H9 (cell line): Measurements from ENCODE around the gene ARHGAP35. TPM values are rescaled to one million over a fixed set of nuclear protein-coding genes. Genes with fewer than 3 reads are reported as not detected.

Experiments used
- DNase-seq: peaks from one replicate; pipeline ENCODE4 v3.0.0-alpha.2; 2017
- H2AFZ ChIP-seq: one replicate; pipeline ENCODE4 v1.6.1; 2013; ENCODE audit warnings: mild to moderate bottlenecking, low read length, control low read depth, moderate library complexity
- H2AK5ac ChIP-seq: 2 replicates; pipeline ENCODE4 v1.6.1; 2013; ENCODE audit warnings: low read length, control low read depth, mixed read lengths; ENCODE audit not compliant: insufficient read length
- H2BK120ac ChIP-seq: one replicate; pipeline ENCODE4 v1.6.1; 2013; ENCODE audit warnings: low read depth, mild to moderate bottlenecking, low read length, control low read depth, inconsistent platforms; ENCODE audit not compliant: poor library complexity, severe bottlenecking
- H2BK12ac ChIP-seq: 2 replicates; pipeline ENCODE4 v1.6.1; 2013; ENCODE audit warnings: low read length, control low read depth, mixed read lengths, low read depth; ENCODE audit not compliant: insufficient read length
- H2BK15ac ChIP-seq: 2 replicates; pipeline ENCODE4 v1.6.1; 2013; ENCODE audit warnings: low read depth, low read length, control low read depth
- H2BK20ac ChIP-seq: one replicate; pipeline ENCODE4 v1.6.1; 2013; ENCODE audit warnings: low read depth, mild to moderate bottlenecking, low read length, control low read depth, inconsistent platforms; ENCODE audit not compliant: poor library complexity, severe bottlenecking
- H2BK5ac ChIP-seq: 2 replicates; pipeline ENCODE4 v1.6.1; 2013; ENCODE audit warnings: low read length, control low read depth, mixed read lengths; ENCODE audit not compliant: insufficient read length
- H3K14ac ChIP-seq: 2 replicates; pipeline ENCODE4 v1.6.1; 2013; ENCODE audit warnings: low read length, control low read depth; ENCODE audit not compliant: insufficient read depth
- H3K18ac ChIP-seq: 2 replicates; pipeline ENCODE4 v1.6.1; 2013; ENCODE audit warnings: low read depth, mild to moderate bottlenecking, mixed read lengths, low read length, control low read depth; ENCODE audit not compliant: insufficient read length
- H3K23ac ChIP-seq: 2 replicates; pipeline ENCODE4 v1.6.1; 2013; ENCODE audit warnings: low read length, control low read depth, mixed read lengths, low read depth; ENCODE audit not compliant: insufficient read length
- H3K23me2 ChIP-seq: 2 replicates; pipeline ENCODE4 v1.6.1; 2013; ENCODE audit warnings: low read depth, mild to moderate bottlenecking, mixed read lengths, low read length, control low read depth; ENCODE audit not compliant: insufficient read length, poor library complexity, severe bottlenecking
- H3K27ac ChIP-seq: 2 replicates; pipeline ENCODE4 v1.5.1; 2013; ENCODE audit warnings: low read length, control low read depth, mixed read lengths, low read depth; ENCODE audit not compliant: insufficient read length
- H3K27me3 ChIP-seq: 2 replicates; pipeline ENCODE4 v1.6.1; 2013; ENCODE audit warnings: low read length, control low read depth, inconsistent platforms; ENCODE audit not compliant: insufficient read depth
- H3K4ac ChIP-seq: 2 replicates; pipeline ENCODE4 v1.6.1; 2013; ENCODE audit warnings: low read depth, mild to moderate bottlenecking, control low read depth, inconsistent platforms, low read length, moderate library complexity
- H3K4me1 ChIP-seq: 2 replicates; pipeline ENCODE4 v1.6.1; 2013; ENCODE audit warnings: low read length, control low read depth, inconsistent platforms; ENCODE audit not compliant: insufficient read depth
- H3K4me2 ChIP-seq: 2 replicates; pipeline ENCODE4 v1.6.1; 2013; ENCODE audit warnings: low read length, control low read depth, mixed read lengths; ENCODE audit not compliant: insufficient read length, insufficient read depth
- H3K56ac ChIP-seq: 2 replicates; pipeline ENCODE4 v1.6.1; 2013; ENCODE audit warnings: low read depth, mild to moderate bottlenecking, mixed read lengths, low read length, control low read depth; ENCODE audit not compliant: insufficient read length
- H3K79me1 ChIP-seq: 2 replicates; pipeline ENCODE4 v1.6.1; 2013; ENCODE audit warnings: low read depth, mild to moderate bottlenecking, moderate library complexity, low read length, control low read depth, inconsistent platforms; ENCODE audit not compliant: insufficient read depth, poor library complexity, severe bottlenecking
- H3K79me2 ChIP-seq: 2 replicates; pipeline ENCODE4 v1.6.1; 2013; ENCODE audit warnings: low read length, control low read depth, inconsistent platforms; ENCODE audit not compliant: insufficient read depth
- H3K9ac ChIP-seq: 2 replicates; pipeline ENCODE4 v1.6.1; 2013; ENCODE audit warnings: low read length, control low read depth, mixed read lengths; ENCODE audit not compliant: insufficient read length; ENCODE audit errors: extremely low read depth
- H3K9me3 ChIP-seq: one replicate; pipeline ENCODE4 v1.6.1; 2013; ENCODE audit warnings: low read depth, low read length, inconsistent platforms; ENCODE audit not compliant: control insufficient read depth
- H3T11ph ChIP-seq: one replicate; pipeline ENCODE4 v1.6.1; 2013; ENCODE audit warnings: mild to moderate bottlenecking, low read length, control low read depth, inconsistent platforms
- H4K20me1 ChIP-seq: one replicate; pipeline ENCODE4 v1.6.1; 2013; ENCODE audit not compliant: control insufficient read depth, insufficient read length, insufficient read depth
- H4K5ac ChIP-seq: 2 replicates; pipeline ENCODE4 v1.6.1; 2013; ENCODE audit warnings: low read depth, mild to moderate bottlenecking, mixed read lengths, low read length, control low read depth; ENCODE audit not compliant: insufficient read length
- H4K8ac ChIP-seq: replicated peaks from 2 replicates; pipeline ENCODE4 v1.6.1; 2013; ENCODE audit warnings: low read length, control low read depth, mixed read lengths, low read depth; ENCODE audit not compliant: insufficient read length
- H4K91ac ChIP-seq: 2 replicates; pipeline ENCODE4 v1.6.1; 2013; ENCODE audit warnings: low read depth, mild to moderate bottlenecking, moderate library complexity, mixed read lengths, low read length, control low read depth; ENCODE audit not compliant: insufficient read length
- H3K27ac Mint-ChIP-seq, 3 experiments: 2 replicates in 2 of 3; 3 replicates in 1 of 3; pipeline ENCODE4 v1.8.0; 2020 to 2021; ENCODE audit warnings: mixed read lengths in 3 of 3, mild to moderate bottlenecking in 1 of 3, moderate library complexity in 1 of 3
- H3K27me3 Mint-ChIP-seq: 2 replicates; pipeline ENCODE4 v1.8.0; 2021; ENCODE audit warnings: low read depth, mild to moderate bottlenecking, moderate library complexity, mixed read lengths
- H3K36me3 Mint-ChIP-seq, 3 experiments: 2 replicates in 2 of 3; 3 replicates in 1 of 3; pipeline ENCODE4 v1.8.0; 2020 to 2021; ENCODE audit warnings: low read depth in 3 of 3, mixed read lengths in 3 of 3; ENCODE audit not compliant: insufficient read depth in 1 of 3
- H3K4me1 Mint-ChIP-seq, 2 experiments: 2 replicates each; pipeline ENCODE4 v1.8.0; 2020; ENCODE audit warnings: mixed read lengths in 2 of 2
- H3K4me3 Mint-ChIP-seq, 2 experiments: 2 replicates in 1 of 2; 3 replicates in 1 of 2; pipeline ENCODE4 v1.8.0; 2020 to 2021; ENCODE audit warnings: mild to moderate bottlenecking in 2 of 2, mixed read lengths in 2 of 2, moderate library complexity in 1 of 2
- H3K9me3 Mint-ChIP-seq, 2 experiments: 2 replicates in 1 of 2; 3 replicates in 1 of 2; pipeline ENCODE4 v1.8.0; 2020; ENCODE audit warnings: mild to moderate bottlenecking in 2 of 2, mixed read lengths in 2 of 2, moderate library complexity in 1 of 2
- CTCF ChIP-seq: fragments of 200-600 bp; sonication (generic); conservative IDR thresholded peaks from 3 replicates; pipeline ENCODE4 v1.8.0; 2021; ENCODE audit warnings: antibody characterized with exemption, mild to moderate bottlenecking
- WGBS: extraction: QIAGEN DNeasy Blood & Tissue Kit; methylation state at CpG from one replicate; pipeline ENCODE4 v1.1.7; 2013; ENCODE audit warnings: missing lambda C conversion rate, low lambda C conversion rate, mixed read lengths; ENCODE audit not compliant: insufficient read length; ENCODE audit errors: extremely low coverage; 5-methylcytosine and 5-hydroxymethylcytosine counted together
- total RNA-seq: library from RNA; stranded (reverse); gene quantifications from 2 replicates; pipeline ENCODE4 v1.2.1, GENCODE V29; 2021

Gene ARHGAP35
- total RNA-seq, 1 experiment from 2014 or later, result 49.8 TPM

DNA sequence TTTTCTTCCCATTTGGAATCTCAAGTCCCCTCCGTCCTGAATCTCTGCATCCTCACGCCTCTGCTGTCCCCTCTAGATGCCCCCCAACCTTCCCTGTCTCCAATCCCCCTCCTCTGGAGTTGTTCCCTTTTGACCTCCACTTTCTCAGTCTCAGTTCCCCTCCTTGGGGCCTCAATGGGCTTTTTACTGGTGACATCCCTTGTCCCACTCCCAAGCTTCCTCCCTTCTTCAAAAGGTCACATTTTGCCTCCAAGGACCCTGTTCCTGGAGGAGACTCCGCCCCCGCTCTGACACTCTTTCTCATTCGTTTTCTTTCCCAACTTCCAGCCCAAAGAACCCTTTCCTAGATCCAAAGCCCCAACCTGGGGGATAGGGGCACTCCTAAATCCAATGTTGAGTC lies 11.2 kb upstream of the ARHGAP35 start:
- H3K56ac ChIP-seq, result no peak overlapping the region
- H3K79me1 ChIP-seq, result no peaks in the 10 kb centered on the region
- no peak overlapping the region for H3T11ph ChIP-seq
- no peak overlapping the region for H3K4ac ChIP-seq
- no CpG with 5 or more reads among the region's 5 CpGs for WGBS
- H4K8ac ChIP-seq, result no peak overlapping the region
- no peaks in the 10 kb centered on the region for H3K4me1 ChIP-seq
- no peak overlapping the region for H2BK120ac ChIP-seq
- no peak overlapping the region for H3K23ac ChIP-seq
- Mint-ChIP-seq H3K27ac (peak overlapping the region; percentile 99), H3K36me3 (peaks cover 7 to 15% (median 14%) of the 10 kb centered on the region in 3 experiments; a peak in 6 of 7 replicates), H3K27me3 (peaks cover 5% of the 10 kb centered on the region), H3K9me3 (no peaks in the 10 kb centered on the region), H3K4me3 (peak overlapping the region; percentile 92 to 99), H3K4me1 (peaks cover 11 to 12% of the 10 kb centered on the region in 2 experiments)
- H3K4me2 ChIP-seq, result peak overlapping the region; percentile 78
- H2BK20ac ChIP-seq, result no peak overlapping the region
- peak overlapping the region; percentile 19 for H3K27ac ChIP-seq
- H3K9ac ChIP-seq, result peak overlapping the region; percentile 33
- H2BK15ac ChIP-seq, result no peak overlapping the region
- no peak for TF ChIP-seq CTCF
- H4K5ac ChIP-seq, result no peak overlapping the region
- no peak overlapping the region for H2BK12ac ChIP-seq
- peaks cover 4% of the 10 kb centered on the region for H3K23me2 ChIP-seq
- H2AK5ac ChIP-seq, result no peak overlapping the region
- H3K27me3 ChIP-seq, result no peaks in the 10 kb centered on the region
- H3K18ac ChIP-seq, result no peak overlapping the region
- no peak for DNase-seq
- no peaks in the 10 kb centered on the region for H3K9me3 ChIP-seq
- no peaks in the 10 kb centered on the region; the same call in 1 of the 2 replicates for H3K79me2 ChIP-seq
- H2AFZ ChIP-seq, result no peak overlapping the region
- no peak overlapping the region for H3K14ac ChIP-seq
- no peaks in the 10 kb centered on the region for H4K20me1 ChIP-seq
- no peak overlapping the region for H4K91ac ChIP-seq
- no peak overlapping the region for H2BK5ac ChIP-seq
